ENCODE measurements around the gene RAB8B.
A peak's percentile ranks its signal among the peaks of the same experiment; 100 is the strongest.

RAB8B gene

DNA sequence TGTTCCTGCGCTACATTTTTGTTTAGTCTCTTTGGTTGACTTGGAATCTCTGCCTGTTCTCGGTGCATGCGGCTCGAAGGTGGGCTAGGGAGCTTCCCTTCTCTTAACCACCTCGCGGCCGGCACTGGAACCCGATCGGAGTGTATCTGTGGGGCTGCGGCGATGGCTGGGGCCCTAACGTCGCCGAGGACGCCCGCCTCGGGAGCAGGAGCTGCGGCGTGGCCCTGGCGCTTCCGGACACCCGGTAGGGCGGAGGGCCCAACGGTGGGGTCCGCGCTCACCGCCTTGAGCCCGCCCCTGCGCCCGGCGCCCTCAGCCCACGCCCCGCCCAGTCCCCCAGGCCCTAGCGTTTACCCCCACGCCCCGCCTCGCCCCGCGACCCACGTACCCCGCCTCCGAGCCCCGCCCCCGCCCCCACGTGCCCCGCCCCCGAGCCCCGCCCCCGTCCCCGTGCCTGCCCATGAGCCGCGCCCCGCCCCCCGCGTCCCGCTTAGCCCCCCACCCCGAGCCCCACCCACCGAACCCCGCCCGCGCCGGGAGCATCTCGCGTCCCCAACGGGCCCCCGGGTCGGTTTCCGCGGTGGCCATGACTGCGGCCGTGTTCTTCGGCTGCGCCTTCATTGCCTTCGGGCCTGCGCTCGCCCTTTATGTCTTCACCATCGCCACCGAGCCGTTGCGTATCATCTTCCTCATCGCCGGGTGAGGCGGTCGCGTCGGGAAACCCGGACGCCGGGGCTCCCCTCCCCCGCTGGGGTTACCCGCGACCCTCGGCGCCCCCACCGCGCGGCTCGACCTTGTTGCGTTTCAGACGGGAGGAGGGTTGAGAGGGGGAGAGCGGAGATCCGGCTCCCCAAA is 87.9 kb downstream of the RAB8B start, which contains the start of gene APH1B:
Gene APH1B (plus strand): TSS at position 568 of the 855 bp plus-strand sequence. CDS start 19 bp downstream, at position 587.
- DNase-seq, result peak; percentile 67 to 87 (median 84)

GRCh38 chr15:63277893-63278456 is 88.6 kb downstream of the RAB8B start:
- peak in 1 of 6 experiments; percentile 7 for DNase-seq

GRCh38 chr15:63283126-63283525 is 93.7 kb downstream of the RAB8B start:
- no peak for DNase-seq

- DNase-seq, result no peak
Measured at GRCh38 chr15:63284335-63284734, 94.9 kb downstream of the RAB8B start.

DNA sequence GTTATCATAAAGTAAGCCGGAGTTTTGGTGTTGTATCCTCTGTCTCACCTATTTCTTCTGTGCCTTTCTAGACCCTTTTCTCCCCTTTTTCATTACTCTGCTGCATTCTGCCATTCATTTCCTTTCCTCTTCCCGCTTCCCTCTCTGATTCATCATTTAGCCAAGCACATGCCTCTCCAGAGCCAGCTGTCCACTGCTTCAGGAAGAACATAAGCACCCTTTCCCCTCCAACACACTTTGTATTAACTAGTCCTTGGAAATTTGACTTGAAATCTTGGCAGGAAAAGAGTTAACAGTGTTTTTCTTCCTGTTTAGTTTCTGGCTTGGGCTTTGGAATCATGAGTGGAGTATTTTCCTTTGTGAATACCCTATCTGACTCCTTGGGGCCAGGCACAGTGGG is 97.7 kb downstream of the RAB8B start:
- DNase-seq, result no peak

DNA sequence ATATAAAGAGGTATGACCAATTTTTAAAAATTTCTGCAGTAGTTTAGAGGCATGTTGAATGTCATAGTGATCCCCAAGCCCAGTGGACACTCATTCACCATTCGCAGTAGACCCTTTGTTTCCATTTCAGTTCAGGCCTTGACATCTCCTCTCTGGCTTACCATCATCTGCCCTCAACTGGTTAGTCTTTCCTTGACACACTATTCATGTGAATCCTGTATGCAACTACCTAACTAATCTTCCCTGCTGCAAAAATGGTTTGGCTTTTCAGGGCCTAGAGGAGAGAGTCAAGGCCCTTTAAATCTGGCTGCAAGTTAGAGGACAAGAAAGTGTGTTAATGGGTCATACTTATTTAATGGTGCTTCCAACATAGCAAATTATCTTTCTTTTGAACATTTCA is 98.9 kb downstream of the RAB8B start:
- no peak for DNase-seq

DNA sequence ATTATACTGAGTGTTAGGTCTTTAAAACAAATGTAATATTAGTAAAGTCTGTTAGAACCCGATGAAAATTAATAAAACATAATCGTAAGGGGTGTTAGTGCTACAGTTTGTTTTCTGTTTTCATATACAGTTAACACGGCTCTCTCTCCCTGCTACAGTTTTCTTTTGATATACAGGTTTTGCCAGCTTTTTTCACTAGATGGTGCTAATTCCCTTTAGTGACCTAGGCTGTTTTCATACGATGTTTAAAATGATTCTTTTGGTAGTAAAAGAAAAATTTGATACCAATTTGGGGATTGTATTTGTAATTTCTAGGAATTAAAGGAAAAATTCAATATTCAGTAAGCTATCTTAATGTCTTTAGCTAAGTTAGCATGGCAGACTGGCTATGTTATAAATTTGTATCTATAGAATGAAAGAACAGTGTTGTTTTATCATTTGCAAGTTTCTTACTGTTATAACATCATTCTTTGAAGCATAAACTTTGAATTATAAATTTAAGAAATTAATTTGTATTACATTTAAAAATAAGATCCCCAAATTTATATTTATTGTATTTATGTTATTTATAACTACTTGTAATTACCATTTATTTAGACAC is 99.5 kb downstream of the RAB8B start:
- DNase-seq, result peak in 3 of 6 experiments; percentile 3 to 64 (median 59)

DNA sequence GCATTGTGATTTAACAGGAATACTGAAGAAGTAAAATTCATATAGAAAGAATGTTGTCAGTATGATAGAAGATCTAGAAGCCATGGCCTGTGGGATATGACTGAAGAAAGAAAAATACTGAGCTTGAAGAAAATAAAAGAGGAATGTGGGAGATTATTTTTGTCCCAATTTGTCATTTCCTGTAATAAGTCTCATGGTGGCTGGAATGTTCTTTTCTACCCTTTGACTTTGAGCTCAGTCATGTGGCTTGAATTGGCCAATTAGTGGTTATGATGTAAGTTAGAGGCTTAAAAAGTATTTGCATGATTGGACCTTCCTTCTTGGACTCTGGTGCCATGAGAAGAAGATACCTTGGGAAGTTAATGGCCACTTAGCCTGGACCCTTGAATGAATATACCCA is 102.1 kb downstream of the RAB8B start:
- DNase-seq, result no peak

- no peak for DNase-seq
Measured at GRCh38 chr15:63292241-63292640, 102.8 kb downstream of the RAB8B start.

DNA sequence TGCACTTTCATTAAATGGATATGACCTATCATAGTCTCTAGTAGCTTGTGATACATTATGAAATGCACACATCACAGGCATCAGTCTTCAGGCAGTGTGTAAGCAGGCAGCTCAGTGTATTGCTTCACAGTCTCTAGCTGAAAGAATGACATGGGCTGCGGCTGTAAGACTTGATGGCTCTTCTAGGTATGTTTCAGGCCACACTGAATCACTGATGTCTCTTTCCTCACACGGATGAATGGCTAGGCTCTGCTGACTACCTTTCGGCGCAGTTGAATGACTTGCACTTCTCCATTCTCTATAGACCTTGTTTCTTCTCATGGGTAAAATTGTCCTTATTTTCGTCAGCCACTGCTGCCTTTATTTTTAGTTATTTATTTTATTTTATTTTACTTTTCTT is 103.4 kb downstream of the RAB8B start:
- no peak for DNase-seq

GRCh38 chr15:63294359-63294758 is 105.0 kb downstream of the RAB8B start:
- no peak for DNase-seq

- DNase-seq, result no peak
Measured at GRCh38 chr15:63295341-63295740, 105.9 kb downstream of the RAB8B start.

DNA sequence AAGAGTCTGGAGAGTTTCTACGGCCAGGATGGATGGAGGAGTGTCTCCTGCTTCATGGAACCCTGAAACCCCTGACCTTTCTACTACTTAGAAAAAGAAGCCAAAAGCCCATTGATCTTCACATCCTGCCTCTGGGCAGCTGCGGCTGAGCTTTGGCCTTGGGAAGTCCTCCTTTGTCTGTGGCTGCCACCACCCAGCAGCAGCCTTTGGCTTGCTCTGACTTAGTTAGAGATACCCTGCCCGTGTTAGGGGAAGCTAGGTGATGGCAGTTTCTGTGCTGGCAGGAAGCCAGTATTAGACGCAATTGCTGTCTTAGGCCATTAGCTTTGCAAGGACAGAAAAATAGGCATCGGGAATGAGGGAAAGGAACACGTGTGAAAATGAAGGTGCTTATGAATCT is 106.8 kb downstream of the RAB8B start:
- no peak for DNase-seq

GRCh38 chr15:63299943-63300575 is 110.7 kb downstream of the RAB8B start:
- no peak for DNase-seq

GRCh38 chr15:63301088-63301487 is 111.7 kb downstream of the RAB8B start:
- no peak for DNase-seq

- no peak for DNase-seq
Measured at GRCh38 chr15:63305260-63305659, 115.9 kb downstream of the RAB8B start.

GRCh38 chr15:63306492-63307073 is 117.2 kb downstream of the RAB8B start:
- no peak for DNase-seq

DNA sequence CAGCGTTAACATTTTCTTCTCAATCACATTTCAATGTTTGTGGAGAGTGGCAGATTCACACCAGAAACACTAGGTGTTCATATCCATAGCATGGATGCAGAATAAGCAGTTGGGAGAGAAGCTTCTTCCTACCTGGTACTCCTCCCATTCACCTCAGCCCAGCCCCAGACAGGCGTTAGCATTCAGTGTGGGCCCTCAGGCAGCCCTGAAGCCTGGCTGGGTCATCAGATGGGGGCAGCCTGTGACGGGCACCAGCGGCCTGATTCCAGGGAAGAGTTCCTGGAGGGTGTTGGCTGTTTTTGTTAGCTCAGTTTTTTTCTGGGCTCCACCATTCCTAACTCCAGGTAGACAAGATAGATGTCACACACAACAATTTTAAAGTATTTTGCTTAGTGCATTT is 119.1 kb downstream of the RAB8B start:
- DNase-seq, result no peak

- DNase-seq, result no peak
Measured at GRCh38 chr15:63308947-63309346, 119.5 kb downstream of the RAB8B start.

- DNase-seq, result no peak
Measured at GRCh38 chr15:63310646-63311045, 121.2 kb downstream of the RAB8B start.

DNA sequence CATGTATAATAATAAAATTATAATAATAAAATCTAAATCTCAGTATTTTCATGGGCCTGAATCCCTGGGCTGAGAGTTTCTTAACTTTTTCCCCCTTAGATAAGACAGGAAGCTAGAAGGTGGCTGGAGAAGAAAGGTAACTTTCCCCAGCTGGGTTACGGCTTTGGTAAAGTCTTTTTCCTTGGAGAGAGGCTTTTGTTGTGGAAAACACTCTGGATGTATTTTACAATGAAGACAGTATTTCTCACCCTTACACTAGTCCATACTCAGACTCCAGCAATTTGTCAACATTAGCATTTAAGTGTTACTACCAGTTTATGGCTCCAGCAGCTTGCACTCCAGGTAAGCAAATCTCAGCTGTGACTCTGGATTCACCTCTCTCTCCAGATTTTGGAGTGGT is 122.9 kb downstream of the RAB8B start:
- no peak for DNase-seq

DNA sequence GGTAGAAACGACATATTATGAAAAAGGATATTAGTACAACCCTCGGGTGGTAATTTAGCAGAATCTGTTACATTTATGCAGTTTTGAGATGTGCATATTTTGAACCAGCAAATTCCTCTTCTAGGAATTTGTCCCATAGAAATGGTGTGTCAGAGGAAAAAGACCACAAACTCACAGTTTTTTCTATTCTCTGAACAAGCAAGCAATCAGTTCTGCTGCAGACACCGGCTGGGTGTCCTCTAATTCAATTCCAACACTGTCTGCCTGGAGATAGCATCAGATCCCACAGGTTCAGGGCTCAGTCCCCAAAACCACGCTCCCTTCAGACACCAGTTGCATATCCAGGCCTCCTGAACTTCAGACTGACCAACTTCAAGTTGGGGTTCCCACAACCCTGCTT is 124.4 kb downstream of the RAB8B start:
- DNase-seq, result no peak

DNA sequence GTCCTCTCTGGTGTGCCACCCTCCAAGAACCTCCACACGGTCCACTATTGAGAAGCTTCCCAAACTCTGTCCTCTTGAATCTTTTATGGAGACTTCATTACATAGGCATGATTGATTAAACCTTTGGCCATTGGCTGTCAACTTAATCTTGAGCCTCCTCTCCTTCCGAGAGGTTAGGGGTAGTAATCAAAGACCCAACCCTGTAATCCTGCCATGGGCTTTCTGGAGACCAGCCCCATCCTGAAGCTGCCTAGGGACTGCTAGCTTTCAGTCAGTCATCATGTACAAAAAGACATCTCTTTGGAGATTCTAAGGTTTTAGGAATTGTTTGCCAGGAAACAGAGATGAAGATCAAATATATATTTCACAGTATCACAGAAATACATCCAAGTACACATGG is 125.0 kb downstream of the RAB8B start:
- DNase-seq, result no peak

All from stimulated activated naive CD4-positive, alpha-beta T cell (primary cell).